Caco-2 (cell line): ENCODE results near the gene GAA. TPM values are rescaled to one million over a fixed set of nuclear protein-coding genes. Genes with fewer than 3 reads are reported as not detected.

ENCODE experiments used
- BruUV-seq: library from RNA; stranded (reverse); fragments of 400-500 nt; replicated peaks from 2 replicates; lab custom pipeline; 2021; lab: Mats Ljungman, UMichigan
- CTCF ChIA-PET: fragments of 300-600 bp; sonication (Branson Sonifier 250); formaldehyde crosslinking; loops from one replicate; lab custom pipeline; 2022; ENCODE audit warnings: antibody characterized with exemption; lab: Charles Lee
- POLR2A ChIA-PET: fragments of 300-600 bp; sonication (Branson Sonifier 250); formaldehyde crosslinking; loops from one replicate; lab custom pipeline; 2022; ENCODE audit warnings: antibody characterized with exemption; lab: Charles Lee
- DNase-seq, 2 experiments: peaks; one replicate each; pipeline versions ENCODE4 v3.0.0 to v3.0.0-alpha.2; 2020 to 2022
- H3K27me3 ChIP-seq: replicated peaks from 2 replicates; pipeline ENCODE4 v1.6.0; 2011; ENCODE audit warnings: low read length; ENCODE audit not compliant: control insufficient read depth, insufficient read depth
- H3K36me3 ChIP-seq: 2 replicates; pipeline ENCODE4 v1.5.1; 2011; ENCODE audit warnings: low read length; ENCODE audit not compliant: control insufficient read depth, insufficient read depth
- H3K4me1 ChIP-seq: fragments of 250-450 bp; sonication (Bioruptor Pico); 2 replicates; pipeline ENCODE4 v1.5.1; 2020; ENCODE audit warnings: mild to moderate bottlenecking
- H3K4me3 ChIP-seq: 2 replicates; pipeline ENCODE4 v1.5.1; 2011; ENCODE audit warnings: low read depth, mild to moderate bottlenecking, control low read depth, low read length
- H3K9me3 ChIP-seq: fragments of 250-450 bp; sonication (Bioruptor Pico); 2 replicates; pipeline ENCODE4 v1.5.1; 2020; ENCODE audit warnings: mild to moderate bottlenecking, moderate library complexity
- H3K27ac Mint-ChIP-seq: one replicate; pipeline ENCODE4 v1.8.0; 2022; ENCODE audit warnings: mixed read lengths; ENCODE audit not compliant: unreplicated experiment
- H3K27me3 Mint-ChIP-seq: one replicate; pipeline ENCODE4 v1.8.0; 2022; ENCODE audit warnings: mixed read lengths; ENCODE audit not compliant: insufficient read depth, unreplicated experiment
- H3K36me3 Mint-ChIP-seq: one replicate; pipeline ENCODE4 v1.8.0; 2022; ENCODE audit warnings: mild to moderate bottlenecking, mixed read lengths; ENCODE audit not compliant: insufficient read depth, unreplicated experiment
- H3K4me1 Mint-ChIP-seq: one replicate; pipeline ENCODE4 v1.8.0; 2022; ENCODE audit warnings: low read depth, mixed read lengths; ENCODE audit not compliant: unreplicated experiment
- H3K4me3 Mint-ChIP-seq: one replicate; pipeline ENCODE4 v1.8.0; 2022; ENCODE audit warnings: mild to moderate bottlenecking, moderate library complexity, mixed read lengths; ENCODE audit not compliant: unreplicated experiment
- H3K9me3 Mint-ChIP-seq: one replicate; pipeline ENCODE4 v1.8.0; 2022; ENCODE audit warnings: mixed read lengths; ENCODE audit not compliant: unreplicated experiment
- CTCF ChIP-seq, 2 experiments: fragments of 200-600 bp in 1 of 2; IDR thresholded peaks; 1 replicate in 1 of 2; 2 replicates in 1 of 2; pipeline versions ENCODE4 v1.5.1 to v1.8.0; 2011 to 2022; ENCODE audit warnings: antibody characterized with exemption in 1 of 2, control low read depth in 1 of 2, inconsistent platforms in 1 of 2, low read depth in 1 of 2, low read length in 1 of 2, mild to moderate bottlenecking in 1 of 2, moderate library complexity in 1 of 2; ENCODE audit not compliant: insufficient read depth in 1 of 2, severe bottlenecking in 1 of 2, unreplicated experiment in 1 of 2
- intact Hi-C: fragments of 100-400 bp; cut with micrococcal nuclease; formaldehyde crosslinking; loops from one replicate; pipeline ENCODE4 v1.10.0; 2022; ENCODE audit not compliant: unreplicated experiment
- total RNA-seq: library from RNA; stranded (reverse); gene quantifications from 2 replicates; pipeline ENCODE4 v1.2.3, GENCODE V29; 2022

GAA gene
- total RNA-seq, 1 experiment from 2014 or later: 42.4 TPM

GRCh38 chr17:80097844-80098691, 3.3 kb upstream of the GAA start:
- Mint-ChIP-seq H3K4me3 (no peak overlapping the region), H3K4me1 (peaks cover 1% of the 10 kb centered on the region), H3K27me3 (no peaks in the 10 kb centered on the region), H3K27ac (no peak overlapping the region), H3K36me3 (peaks cover 8% of the 10 kb centered on the region), H3K9me3 (no peaks in the 10 kb centered on the region)
- no peak for TF ChIP-seq CTCF (IDR thresholded peaks at IDR 0.05; ENCODE audit: insufficient read depth in 1 of 2, low read depth in 1 of 2, low read length in 1 of 2, severe bottlenecking in 1 of 2, unreplicated experiment in 1 of 2)
- Histone ChIP-seq H3K9me3 (no peaks in the 10 kb centered on the region), H3K4me3 (no peak overlapping the region), H3K4me1 (peaks cover 9% of the 10 kb centered on the region), H3K27me3 (no peaks in the 10 kb centered on the region; the same call in 1 of the 2 replicates), H3K36me3 (no peaks in the 10 kb centered on the region)
- CTCF ChIA-PET: no interaction called here
- BruUV-seq: no TSS peak
- POLR2A ChIA-PET: no interaction called here
- DNase-seq: no peak
- intact Hi-C loops: no loop called here

GRCh38 chr17:80099291-80100034, 1.9 kb upstream of the GAA start:
- Mint-ChIP-seq H3K4me3 (no peak overlapping the region), H3K36me3 (peaks cover 8% of the 10 kb centered on the region), H3K27ac (no peak overlapping the region), H3K4me1 (peaks cover 6% of the 10 kb centered on the region), H3K9me3 (no peaks in the 10 kb centered on the region), H3K27me3 (no peaks in the 10 kb centered on the region)
- H3K9me3 ChIP-seq: no peaks in the 10 kb centered on the region
- H3K36me3 ChIP-seq: no peaks in the 10 kb centered on the region
- no TSS peak for BruUV-seq
- no peak for DNase-seq
- POLR2A ChIA-PET: no interaction called here
- no peaks in the 10 kb centered on the region; the same call in 1 of the 2 replicates for H3K27me3 ChIP-seq
- H3K4me1 ChIP-seq: peaks cover 9% of the 10 kb centered on the region
- TF ChIP-seq CTCF (IDR thresholded peaks at IDR 0.05; ENCODE audit: insufficient read depth in 1 of 2, low read depth in 1 of 2, low read length in 1 of 2, severe bottlenecking in 1 of 2, unreplicated experiment in 1 of 2): no peak
- no peak overlapping the region for H3K4me3 ChIP-seq
- intact Hi-C loops: loop anchor here (10.0 kb wide), 1 partner anchor 175 kb away; no protein-coding TSS in a partner anchor
- CTCF ChIA-PET: no interaction called here

- Mint-ChIP-seq H3K27ac (no peak overlapping the region), H3K4me1 (peaks cover 6% of the 10 kb centered on the region), H3K9me3 (no peaks in the 10 kb centered on the region), H3K4me3 (no peak overlapping the region), H3K27me3 (no peaks in the 10 kb centered on the region), H3K36me3 (peaks cover 8% of the 10 kb centered on the region)
- H3K36me3 ChIP-seq: no peaks in the 10 kb centered on the region
- TF ChIP-seq CTCF (IDR thresholded peaks at IDR 0.05; ENCODE audit: insufficient read depth in 1 of 2, low read depth in 1 of 2, low read length in 1 of 2, severe bottlenecking in 1 of 2, unreplicated experiment in 1 of 2): no peak
- no peaks in the 10 kb centered on the region for H3K9me3 ChIP-seq
- no TSS peak for BruUV-seq
- CTCF ChIA-PET: no interaction called here
- H3K4me3 ChIP-seq: no peak overlapping the region
- peaks cover 9% of the 10 kb centered on the region for H3K4me1 ChIP-seq
- intact Hi-C loops: loop anchor here (10.0 kb wide), 1 partner anchor 175 kb away; no protein-coding TSS in a partner anchor
- POLR2A ChIA-PET: no interaction called here
- no peak for DNase-seq
- no peaks in the 10 kb centered on the region; the same call in 1 of the 2 replicates for H3K27me3 ChIP-seq
Measured at GRCh38 chr17:80100035-80100323, 1.4 kb upstream of the GAA start.
